GM06990 (cell line): Measurements from ENCODE around the gene PPP1R13L.

Experiments used
- DNase-seq: peaks from one replicate; pipeline ENCODE4 v3.0.0-alpha.2; 2011; ENCODE audit not compliant: insufficient read length; ENCODE audit errors: extremely low read depth
- H3K27me3 ChIP-seq: replicated peaks from 2 replicates; pipeline ENCODE4 v1.6.0; 2011; ENCODE audit warnings: low read length; ENCODE audit not compliant: control insufficient read depth, insufficient read depth
- H3K36me3 ChIP-seq: 2 replicates; pipeline ENCODE4 v1.5.1; 2011; ENCODE audit warnings: low read length; ENCODE audit not compliant: control insufficient read depth, insufficient read depth
- H3K4me3 ChIP-seq: replicated peaks from 2 replicates; pipeline ENCODE4 v1.5.1; 2011; ENCODE audit warnings: low read depth, mild to moderate bottlenecking, control low read depth, low read length
- CTCF ChIP-seq: IDR thresholded peaks from 2 replicates; pipeline ENCODE4 v1.5.1; 2011; ENCODE audit warnings: low read length, control low read depth, mild to moderate bottlenecking, inconsistent platforms; ENCODE audit not compliant: insufficient read depth, poor library complexity, severe bottlenecking

Gene PPP1R13L

GRCh38 chr19:45351401-45351952 lies 53.4 kb downstream of the PPP1R13L start:
- Histone ChIP-seq H3K4me3 (no peak overlapping the region), H3K36me3 (peaks cover 30% of the 10 kb centered on the region), H3K27me3 (no peaks in the 10 kb centered on the region)
- no peak for DNase-seq
- TF ChIP-seq CTCF: no peak

GRCh38 chr19:45350477-45351058 lies 54.3 kb downstream of the PPP1R13L start:
- no peak for DNase-seq
- no peak for TF ChIP-seq CTCF
- Histone ChIP-seq H3K36me3 (peaks cover 27% of the 10 kb centered on the region), H3K27me3 (no peaks in the 10 kb centered on the region), H3K4me3 (no peak overlapping the region)

GRCh38 chr19:45349430-45349941 lies 55.4 kb downstream of the PPP1R13L start:
- no peak for DNase-seq
- Histone ChIP-seq H3K4me3 (no peak overlapping the region), H3K36me3 (peaks cover 20% of the 10 kb centered on the region), H3K27me3 (no peaks in the 10 kb centered on the region)
- TF ChIP-seq CTCF: no peak

- DNase-seq: no peak
- no peak for TF ChIP-seq CTCF
- no peaks in the 10 kb centered on the region for H3K27me3 ChIP-seq
- H3K4me3 ChIP-seq: no peak overlapping the region
- peaks cover 19% of the 10 kb centered on the region for H3K36me3 ChIP-seq
Observed at GRCh38 chr19:45349126-45349415, 55.8 kb downstream of the PPP1R13L start.

GRCh38 chr19:45348367-45349125 lies 56.3 kb downstream of the PPP1R13L start:
- DNase-seq: no peak
- no peak for TF ChIP-seq CTCF
- Histone ChIP-seq H3K4me3 (no peak overlapping the region), H3K36me3 (peaks cover 15% of the 10 kb centered on the region), H3K27me3 (no peaks in the 10 kb centered on the region)
